Psoas muscle (tissue), 8 donors: ENCODE results near the gene PON3. TPM values are rescaled to one million over a fixed set of nuclear protein-coding genes. Genes with fewer than 3 reads are reported as not detected.

Experiments used
- ATAC-seq, 4 donors: fragments of 200-7000 bp; cut with Tn5 transposase; one replicate each; pipeline ENCODE4 v1.9.1; 2020; ENCODE audit warnings: moderate library complexity in 3 of 4, mild to moderate bottlenecking in 2 of 4
- DNase-seq, 2 donors: peaks; one replicate each; pipeline ENCODE4 v3.0.0-alpha.2; 2020
- H3K27ac ChIP-seq: fragments of 200-600 bp; one replicate; pipeline ENCODE4 v1.8.0; 2022
- H3K27me3 ChIP-seq, 3 donors: fragments of 200-600 bp in 1 of 3; one replicate each; pipeline versions ENCODE4 v1.6.1 to v1.8.0; 2013 to 2022; ENCODE audit warnings: low read length in 2 of 3, mild to moderate bottlenecking in 2 of 3, moderate library complexity in 1 of 3; ENCODE audit not compliant: insufficient read depth in 3 of 3
- H3K36me3 ChIP-seq, 2 donors: fragments of 200-600 bp in 1 of 2; one replicate each; pipeline versions ENCODE4 v1.6.1 to v1.8.0; 2013 to 2022; ENCODE audit warnings: low read depth in 1 of 2, mild to moderate bottlenecking in 1 of 2, moderate library complexity in 1 of 2; ENCODE audit not compliant: insufficient read depth in 1 of 2
- H3K4me1 ChIP-seq: fragments of 200-600 bp; one replicate; pipeline ENCODE4 v1.8.0; 2022
- H3K4me3 ChIP-seq: fragments of 200-600 bp; one replicate; pipeline ENCODE4 v1.8.0; 2022; ENCODE audit warnings: mild to moderate bottlenecking
- H3K9me3 ChIP-seq: fragments of 200-600 bp; one replicate; pipeline ENCODE4 v1.8.0; 2022
- WGBS, 3 donors: extraction: QIAGEN DNeasy Blood & Tissue Kit; methylation state at CpG; one replicate each; pipeline versions ENCODE4 v1.1.6 to v1.1.7; 2013; 5-methylcytosine and 5-hydroxymethylcytosine counted together
- intact Hi-C, 2 donors: fragments of 100-400 bp; cut with DNase I; formaldehyde crosslinking; loops; one replicate each; pipeline versions ENCODE4 v1.11.0 to v1.14.2; 2022
- polyA plus RNA-seq, 3 donors: library from polyadenylated mRNA; stranded (reverse); fragments of 200-250 nt; gene quantifications; one replicate each; pipeline ENCODE4 v1.2.3, GENCODE V29; 2013
- total RNA-seq, 4 donors: library from RNA; stranded (reverse); fragmentation: NEBNext Ultra II Directional in 2 of 4; extraction: Animal tissue kit (Norgen Biotek cat#: 25700) in 2 of 4; gene quantifications; one replicate each; pipeline versions ENCODE4 v1.2.1 to v1.2.4, GENCODE V29; 2021 to 2023
- TF ChIP-seq, protein P1 (sequence below): fragments of 200-600 bp; IDR thresholded peaks from one replicate; pipeline ENCODE4 v1.8.0; 2022; ENCODE audit warnings: antibody characterized with exemption
- donor health status: healthy with polysubstance abuse.
- donor health status: DM: no; HTN: no; CAD: no; lungs with moderate emphysema.
- donor health status: Bipolar disorder and iron deficiency.
- donor health status: healthy.
- donor health status: DM: yes; HTN: yes; CAD: no.
- donor health status: DM: no; HTN: no; CAD: no.
- donor health status: DM: no; HTN: no; CAD: no.
- donor health status: DM: yes; HTN: yes; CAD: no.

Gene PON3
- total and polyA plus RNA-seq, 7 donors: 0.30 to 0.50 (median 0.46) TPM; not detected in 1

DNA sequence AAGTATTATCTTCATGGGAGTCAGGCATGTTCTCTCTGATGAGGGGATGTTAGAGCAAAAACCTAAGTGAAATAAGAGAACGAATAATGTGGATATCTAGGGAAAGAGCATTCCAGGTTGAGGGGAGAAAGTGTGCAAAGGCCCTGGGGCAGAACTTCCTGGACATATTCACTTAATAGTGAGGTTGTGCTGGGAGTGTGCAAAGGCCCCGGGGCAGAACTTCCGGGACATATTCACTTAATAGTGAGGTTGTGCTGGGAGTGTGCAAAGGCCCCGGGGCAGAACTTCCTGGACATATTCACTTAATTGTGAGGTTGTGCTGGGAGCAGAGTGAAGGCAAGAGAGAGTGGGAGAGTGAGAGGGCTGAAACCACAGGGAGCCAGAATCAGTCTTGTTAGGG is 83.6 kb downstream of the PON3 start:
- no peaks in the 10 kb centered on the region for H3K27me3 ChIP-seq
- intact Hi-C loops: no loop called here
- DNase-seq (no peak), ATAC-seq (no peak)
- no peaks in the 10 kb centered on the region for H3K9me3 ChIP-seq
- 94 to 96% (median 96%) methylated on average over 4 of the region's 4 CpGs for WGBS, 3 donors
- H3K4me1 ChIP-seq: no peaks in the 10 kb centered on the region
- H3K27ac ChIP-seq: no peak overlapping the region
- no peak overlapping the region for H3K4me3 ChIP-seq
- TF ChIP-seq, protein P1, sequence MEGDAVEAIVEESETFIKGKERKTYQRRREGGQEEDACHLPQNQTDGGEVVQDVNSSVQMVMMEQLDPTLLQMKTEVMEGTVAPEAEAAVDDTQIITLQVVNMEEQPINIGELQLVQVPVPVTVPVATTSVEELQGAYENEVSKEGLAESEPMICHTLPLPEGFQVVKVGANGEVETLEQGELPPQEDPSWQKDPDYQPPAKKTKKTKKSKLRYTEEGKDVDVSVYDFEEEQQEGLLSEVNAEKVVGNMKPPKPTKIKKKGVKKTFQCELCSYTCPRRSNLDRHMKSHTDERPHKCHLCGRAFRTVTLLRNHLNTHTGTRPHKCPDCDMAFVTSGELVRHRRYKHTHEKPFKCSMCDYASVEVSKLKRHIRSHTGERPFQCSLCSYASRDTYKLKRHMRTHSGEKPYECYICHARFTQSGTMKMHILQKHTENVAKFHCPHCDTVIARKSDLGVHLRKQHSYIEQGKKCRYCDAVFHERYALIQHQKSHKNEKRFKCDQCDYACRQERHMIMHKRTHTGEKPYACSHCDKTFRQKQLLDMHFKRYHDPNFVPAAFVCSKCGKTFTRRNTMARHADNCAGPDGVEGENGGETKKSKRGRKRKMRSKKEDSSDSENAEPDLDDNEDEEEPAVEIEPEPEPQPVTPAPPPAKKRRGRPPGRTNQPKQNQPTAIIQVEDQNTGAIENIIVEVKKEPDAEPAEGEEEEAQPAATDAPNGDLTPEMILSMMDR: no peak
- no peaks in the 10 kb centered on the region for H3K36me3 ChIP-seq

DNA sequence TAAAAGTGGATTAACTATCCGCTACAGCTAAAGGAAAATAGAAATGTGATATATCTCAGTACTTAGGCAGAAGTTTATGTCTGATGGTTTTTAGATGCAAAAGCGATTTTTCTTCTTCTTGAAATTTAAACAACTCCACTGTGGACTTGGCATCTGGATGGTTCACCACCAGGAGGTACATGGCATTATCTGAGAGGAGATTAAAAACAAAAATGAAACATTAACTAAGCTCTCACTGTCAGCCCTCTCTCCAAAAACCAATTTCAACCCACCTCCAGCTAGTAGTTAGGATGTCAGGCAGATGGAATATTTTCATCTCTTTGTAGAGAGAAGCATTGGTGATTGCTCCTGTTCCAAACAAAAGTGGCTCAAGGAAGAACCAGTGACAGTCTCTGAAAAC is 84.8 kb downstream of the PON3 start:
- WGBS, 3 donors: 89 to 92% (median 91%) methylated on average over 2 of the region's 2 CpGs

DNA sequence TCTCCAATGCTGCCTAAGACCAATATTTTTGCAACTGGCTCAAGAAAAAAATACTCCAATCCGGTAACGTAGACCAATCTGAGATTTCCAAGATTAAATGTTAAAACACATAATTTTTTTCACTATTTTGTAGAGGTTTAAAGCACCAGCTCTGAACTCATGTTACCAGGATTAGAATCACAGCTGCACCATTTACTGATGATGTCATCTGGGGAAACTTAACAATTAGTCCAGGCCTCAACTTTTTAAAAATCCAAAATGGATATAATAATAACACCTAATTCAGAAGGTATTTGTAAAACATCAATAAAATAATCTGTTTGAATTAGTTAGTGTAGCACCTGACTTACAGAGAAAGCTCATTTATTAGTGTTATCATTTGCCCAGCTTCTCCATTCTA is 86.2 kb downstream of the PON3 start:
- Histone ChIP-seq H3K27ac (no peak overlapping the region), H3K4me3 (no peak overlapping the region), H3K4me1 (no peaks in the 10 kb centered on the region), H3K9me3 (no peaks in the 10 kb centered on the region), H3K27me3 (no peaks in the 10 kb centered on the region), H3K36me3 (no peaks in the 10 kb centered on the region)
- TF ChIP-seq, protein P1: no peak
- intact Hi-C loops: no loop called here
- 32 to 52% (median 50%) methylated on average over 2 of the region's 2 CpGs for WGBS, 3 donors
- DNase-seq (no peak), ATAC-seq (no peak)

More for the DNA sequence above, 84.8 kb downstream of the PON3 start:
- H3K4me1 ChIP-seq: no peaks in the 10 kb centered on the region
- intact Hi-C loops: no loop called here
- H3K36me3 ChIP-seq: no peaks in the 10 kb centered on the region
- no peak overlapping the region for H3K27ac ChIP-seq
- no peak overlapping the region for H3K4me3 ChIP-seq
- TF ChIP-seq, protein P1: no peak
- ATAC-seq (no peak), DNase-seq (no peak)
- no peaks in the 10 kb centered on the region for H3K27me3 ChIP-seq
- no peaks in the 10 kb centered on the region for H3K9me3 ChIP-seq

Other genes starting within 250 kb of the PON3 start
- gene PON1, start 71.8 kb downstream of the PON3 start, total RNA-seq: not detected
- gene PON1, start 71.8 kb downstream of the PON3 start, polyA plus RNA-seq: under 1 TPM in 2 of 3 donors, not detected in 1; 0.04 to 0.10 TPM
- gene PON2, start 38.7 kb upstream of the PON3 start, total RNA-seq: 10 to 100 TPM; 12.1 to 21.9 (median 15.9) TPM
- 10 to 100 TPM; 10.8 to 25.2 (median 11.3) TPM for gene PON2, start 38.7 kb upstream of the PON3 start, polyA plus RNA-seq
- 10 to 100 TPM in 3 of 4 donors, 1 to 10 TPM in 1; 7.7 to 18.8 (median 11.2) TPM for gene ASB4, start 89.6 kb upstream of the PON3 start, total RNA-seq
- 10 to 100 TPM in 2 of 3 donors, under 1 TPM in 1; 0.23 to 24.0 (median 10.8) TPM for gene ASB4, start 89.6 kb upstream of the PON3 start, polyA plus RNA-seq
- gene PDK4, start 200.1 kb upstream of the PON3 start, total RNA-seq: 1,000 to 10,000 TPM in 2 of 4 donors, 100 to 1,000 TPM in 2; 386 to 3,046 (median 1,769) TPM
- 1,000 to 10,000 TPM in 2 of 3 donors, 100 to 1,000 TPM in 1; 174 to 2,971 (median 2,751) TPM for gene PDK4, start 200.1 kb upstream of the PON3 start, polyA plus RNA-seq